B cell (primary cell): ENCODE data around the gene SULT2B1. TPM values are rescaled to one million over a fixed set of nuclear protein-coding genes. Genes with fewer than 3 reads are reported as not detected.
A peak's percentile ranks its signal among the peaks of the same experiment; 100 is the strongest.

Experiments used
- ATAC-seq: fragments of 200-7000 bp; cut with Tn5 transposase; one replicate; pipeline ENCODE4 v1.10.0; 2021; ENCODE audit warnings: low read depth, mild to moderate bottlenecking, moderate number of reproducible peaks, moderate library complexity
- CTCF ChIA-PET: fragments of 350-600 bp; sonication (Branson Sonifier 250); formaldehyde crosslinking; loops from one replicate; lab custom pipeline; 2021; ENCODE audit warnings: antibody characterized with exemption, inconsistent platforms; lab: Charles Lee
- POLR2A ChIA-PET: fragments of 350-600 bp; sonication (Branson Sonifier 250); formaldehyde crosslinking; loops from one replicate; lab custom pipeline; 2021; ENCODE audit warnings: antibody characterized with exemption; lab: Charles Lee
- DNase-seq: peaks from one replicate; pipeline ENCODE4 v3.0.0; 2013
- H2AFZ ChIP-seq: 2 replicates; pipeline ENCODE4 v1.6.1; 2012; ENCODE audit warnings: mild to moderate bottlenecking, low read depth, low read length; ENCODE audit not compliant: insufficient read depth, poor library complexity, severe bottlenecking
- H3K27ac ChIP-seq, 2 donors: 1 replicate in 1 of 2; 2 replicates in 1 of 2; pipeline ENCODE4 v1.5.1; 2012 to 2013; ENCODE audit warnings: low read length in 2 of 2, mild to moderate bottlenecking in 2 of 2, moderate library complexity in 1 of 2
- H3K27me3 ChIP-seq, 4 experiments: fragments of 200-600 bp in 1 of 4; sonication (generic) in 1 of 4; replicated peaks in 1 of 4; 1 replicate in 2 of 4; 2 replicates in 2 of 4; pipeline versions ENCODE4 v1.6.1 to v1.7.0; 2013 to 2016; ENCODE audit warnings: low read length in 3 of 4, mild to moderate bottlenecking in 2 of 4, mixed read lengths in 1 of 4, moderate library complexity in 1 of 4; ENCODE audit not compliant: insufficient read depth in 4 of 4, control insufficient read depth in 3 of 4; ENCODE audit errors: control extremely low read depth in 1 of 4
- H3K36me3 ChIP-seq, 2 experiments: replicated peaks in 1 of 2; 1 replicate in 1 of 2; 2 replicates in 1 of 2; pipeline versions ENCODE4 v1.6.1 to v1.7.1; 2013; ENCODE audit warnings: low read length in 1 of 2; ENCODE audit not compliant: insufficient read depth in 2 of 2, control insufficient read depth in 1 of 2; ENCODE audit errors: control extremely low read depth in 1 of 2, extremely low read depth in 1 of 2
- H3K4me1 ChIP-seq, 2 donors: fragments of 200-600 bp in 1 of 2; sonication (generic) in 1 of 2; 1 replicate in 1 of 2; 2 replicates in 1 of 2; pipeline versions ENCODE4 v1.5.1 to v1.6.1; 2013 to 2017; ENCODE audit warnings: low read length in 2 of 2; ENCODE audit not compliant: control insufficient read depth in 2 of 2, insufficient read depth in 2 of 2
- H3K4me2 ChIP-seq: replicated peaks from 2 replicates; pipeline ENCODE3; 2012; ENCODE audit warnings: mild to moderate bottlenecking, low read depth, low read length; ENCODE audit not compliant: poor library complexity, severe bottlenecking
- H3K4me3 ChIP-seq, 5 experiments: fragments of 200-600 bp in 1 of 5; sonication (generic) in 1 of 5; 1 replicate in 3 of 5; 2 replicates in 2 of 5; pipeline versions ENCODE4 v1.5.1 to v1.7.0; 2011 to 2016; ENCODE audit warnings: low read length in 4 of 5, mild to moderate bottlenecking in 4 of 5, low read depth in 2 of 5, control low read depth in 1 of 5, moderate library complexity in 1 of 5; ENCODE audit not compliant: insufficient read depth in 1 of 5; ENCODE audit errors: control extremely low read depth in 1 of 5, extremely low read depth in 1 of 5
- H3K79me2 ChIP-seq: fragments of 200-600 bp; sonication (generic); one replicate; pipeline ENCODE4 v1.6.0; 2016; ENCODE audit warnings: low read length; ENCODE audit not compliant: control insufficient read depth, insufficient read depth
- H3K9ac ChIP-seq: fragments of 200-600 bp; sonication (generic); 2 replicates; pipeline ENCODE4 v1.6.1; 2017; ENCODE audit warnings: mild to moderate bottlenecking, low read length, moderate library complexity
- H3K9me3 ChIP-seq, 3 donors: one replicate each; pipeline versions ENCODE4 v1.6.1 to v1.7.1; 2013; ENCODE audit warnings: low read length in 2 of 3; ENCODE audit not compliant: control insufficient read depth in 2 of 3, insufficient read depth in 1 of 3; ENCODE audit errors: control extremely low read depth in 1 of 3
- H4K20me1 ChIP-seq: 2 replicates; pipeline ENCODE4 v1.6.0; 2012; ENCODE audit warnings: mild to moderate bottlenecking, low read length; ENCODE audit not compliant: insufficient read depth, control insufficient read depth, poor library complexity, severe bottlenecking
- H3K27ac Mint-ChIP-seq: one replicate; pipeline ENCODE4 v1.8.0; 2021; ENCODE audit warnings: mixed read lengths
- H3K27me3 Mint-ChIP-seq: one replicate; pipeline ENCODE4 v1.8.0; 2021; ENCODE audit warnings: mixed read lengths
- H3K4me1 Mint-ChIP-seq: one replicate; pipeline ENCODE4 v1.8.0; 2021; ENCODE audit warnings: mixed read lengths
- H3K4me3 Mint-ChIP-seq: one replicate; pipeline ENCODE4 v1.8.0; 2021; ENCODE audit warnings: mixed read lengths
- H3K9me3 Mint-ChIP-seq: one replicate; pipeline ENCODE4 v1.8.0; 2022; ENCODE audit warnings: mixed read lengths; ENCODE audit not compliant: insufficient read depth
- CTCF ChIP-seq: fragments of 200-600 bp; IDR thresholded peaks from one replicate; pipeline ENCODE4 v1.8.0; 2022; ENCODE audit warnings: antibody characterized with exemption, mild to moderate bottlenecking
- EZH2 ChIP-seq: IDR thresholded peaks from 2 replicates; pipeline ENCODE4 v1.6.1; 2012; ENCODE audit warnings: borderline replicate concordance, low read depth, mild to moderate bottlenecking, moderate library complexity, low read length; ENCODE audit not compliant: insufficient read depth, poor library complexity, severe bottlenecking
- WGBS: methylation state at CpG from one replicate; pipeline ENCODE4 v1.1.5; 2013; ENCODE audit warnings: missing lambda C conversion rate; ENCODE audit not compliant: insufficient coverage; 5-methylcytosine and 5-hydroxymethylcytosine counted together
- intact Hi-C: fragments of 100-400 bp; cut with micrococcal nuclease; formaldehyde crosslinking; loops from one replicate; pipeline ENCODE4 v1.10.0; 2022
- polyA plus RNA-seq: library from polyadenylated mRNA; depleted of rRNA; stranded (reverse); fragments of >200 nt; gene quantifications from 2 replicates; pipeline ENCODE4 v1.2.3, GENCODE V29; 2012
- total RNA-seq, 2 donors: library from RNA; stranded (reverse); fragments of 120-200 nt in 1 of 2; gene quantifications; 1 replicate in 1 of 2; 2 replicates in 1 of 2; pipeline versions ENCODE4 v1.2.3 to v1.2.4, GENCODE V29; 2013 to 2022

Gene SULT2B1
- total and polyA plus RNA-seq, 2 donors (not counting 1 experiment from before 2014, with no cell fraction given) = not detected

- H3K79me2 ChIP-seq = peaks cover 38% of the 10 kb centered on the region
- H3K27me3 ChIP-seq = no peaks in the 10 kb centered on the region
- ATAC-seq (no peak), DNase-seq (peak; percentile 46)
- intact Hi-C loops = loop anchor here (1.0 to 2.0 kb wide), 9 partner anchors 8 to 319 kb away; partner anchors contain the start of gene FTL
- peak overlapping the region; percentile 96 for H3K4me3 Mint-ChIP-seq
- H3K27me3 Mint-ChIP-seq = no peaks in the 10 kb centered on the region
- peak overlapping the region; percentile 97 for H2AFZ ChIP-seq
- H3K9ac ChIP-seq = peak overlapping the region; percentile 87
- peak overlapping the region; percentile 99 for H3K4me2 ChIP-seq
- TF ChIP-seq CTCF = no peak
- TF ChIP-seq EZH2 = no peak
- no peaks in the 10 kb centered on the region for H3K9me3 Mint-ChIP-seq
- H3K27ac Mint-ChIP-seq = peak overlapping the region; percentile 92
- H4K20me1 ChIP-seq = no peaks in the 10 kb centered on the region
- WGBS = 0% methylated on average over 5 of the region's 10 CpGs
- POLR2A ChIA-PET = interaction anchor here (0.6 to 2.4 kb wide), 8 partner anchors 9 to 347 kb away, joined by 3 to 22 read pairs (median 8); partner anchors contain the start of genes DBP, GYS1, RPL18 and RUVBL2
- peaks cover 0 to 8% (median 0%) of the 10 kb centered on the region in 3 donors for H3K9me3 ChIP-seq
- CTCF ChIA-PET = interaction anchor here (1.0 to 3.5 kb wide), 9 partner anchors 10 to 324 kb away, joined by 3 to 51 read pairs (median 9); partner anchors contain the start of gene DBP
- H3K27ac ChIP-seq = peak overlapping the region; percentile 74 to 80
- H3K4me1 Mint-ChIP-seq = peaks cover 49% of the 10 kb centered on the region
- peak overlapping the region in 4 of 5 experiments; percentile 53 to 95 (median 76) for H3K4me3 ChIP-seq
- peaks cover 23 to 45% of the 10 kb centered on the region in 2 donors for H3K4me1 ChIP-seq
- no peaks in the 10 kb centered on the region for H3K36me3 ChIP-seq
Observed at GRCh38 chr19:48646722-48647216, 94.8 kb downstream of the SULT2B1 start.

GRCh38 chr19:48648134-48648533 lies 96.2 kb downstream of the SULT2B1 start:
- no peaks in the 10 kb centered on the region for H3K27me3 Mint-ChIP-seq
- no peak overlapping the region for H3K9ac ChIP-seq
- ATAC-seq (no peak), DNase-seq (no peak)
- H3K9me3 ChIP-seq = peaks cover 0 to 8% (median 0%) of the 10 kb centered on the region in 3 donors
- no peak overlapping the region for H3K4me3 ChIP-seq
- intact Hi-C loops = no loop called here
- H3K4me3 Mint-ChIP-seq = peak overlapping the region; percentile 59
- no CpG with 5 or more reads among the region's 2 CpGs for WGBS
- no peaks in the 10 kb centered on the region for H4K20me1 ChIP-seq
- peaks cover 26% of the 10 kb centered on the region for H3K79me2 ChIP-seq
- TF ChIP-seq CTCF (no peak), EZH2 (no peak)
- no peaks in the 10 kb centered on the region for H3K27me3 ChIP-seq
- CTCF ChIA-PET = interaction anchor here (0.7 to 2.7 kb wide), 6 partner anchors 14 to 629 kb away, joined by 3 to 20 read pairs (median 4); no protein-coding TSS in a partner anchor
- H3K36me3 ChIP-seq = no peaks in the 10 kb centered on the region
- H3K4me2 ChIP-seq = no peak overlapping the region
- H3K27ac ChIP-seq = peak overlapping the region in 1 of 2 donors; percentile 48
- POLR2A ChIA-PET = interaction anchor here (0.6 to 1.2 kb wide), 4 partner anchors 10 to 317 kb away, joined by 5 to 12 read pairs (median 8); partner anchors contain the start of gene FTL
- H3K4me1 ChIP-seq = peaks cover 23 to 48% of the 10 kb centered on the region in 2 donors
- H2AFZ ChIP-seq = no peak overlapping the region
- H3K9me3 Mint-ChIP-seq = no peaks in the 10 kb centered on the region
- peak overlapping the region; percentile 87 for H3K27ac Mint-ChIP-seq
- peaks cover 52% of the 10 kb centered on the region for H3K4me1 Mint-ChIP-seq
